HS-5 (cell line): ENCODE measurements around the gene CD300LG.

Experiments
- DNase-seq: peaks from one replicate; pipeline ENCODE4 v3.0.0-alpha.2; 2012; ENCODE audit warnings: low read depth

CD300LG gene

DNA sequence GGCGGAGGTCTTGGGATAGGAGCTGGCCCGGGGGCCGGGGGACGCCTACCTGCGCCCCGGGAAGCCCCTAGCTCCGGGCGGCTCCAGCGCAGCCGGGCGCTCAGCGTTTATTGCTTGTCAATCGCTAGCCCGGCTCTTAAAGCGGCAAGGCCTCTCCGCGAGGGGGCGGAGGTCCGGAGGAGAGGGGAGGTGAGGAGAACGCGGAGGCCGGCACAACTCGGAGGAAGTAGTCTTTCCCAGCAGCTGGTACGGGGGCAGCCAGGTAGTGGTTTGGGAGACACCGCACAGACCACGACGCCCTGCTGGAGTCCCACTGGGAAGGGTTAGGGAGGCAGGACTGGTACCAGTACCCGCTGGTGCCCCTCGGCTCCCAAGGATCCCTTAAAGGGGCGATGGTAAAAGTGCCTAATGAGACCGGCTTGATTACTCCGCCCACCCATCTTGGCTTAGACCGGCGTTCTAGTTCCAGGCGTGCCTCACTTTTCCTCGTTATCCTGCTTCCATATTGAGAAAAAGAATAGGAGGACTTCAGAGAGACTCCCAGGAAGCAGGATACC, 60.5 kb downstream of the CD300LG start, which contains the start of gene MPP2:
Gene MPP2 (minus strand): TSS at position 112 of the 557 bp plus-strand sequence. CDS start 3,076 bp downstream, outside the sequence.
- DNase-seq: no peak

DNA sequence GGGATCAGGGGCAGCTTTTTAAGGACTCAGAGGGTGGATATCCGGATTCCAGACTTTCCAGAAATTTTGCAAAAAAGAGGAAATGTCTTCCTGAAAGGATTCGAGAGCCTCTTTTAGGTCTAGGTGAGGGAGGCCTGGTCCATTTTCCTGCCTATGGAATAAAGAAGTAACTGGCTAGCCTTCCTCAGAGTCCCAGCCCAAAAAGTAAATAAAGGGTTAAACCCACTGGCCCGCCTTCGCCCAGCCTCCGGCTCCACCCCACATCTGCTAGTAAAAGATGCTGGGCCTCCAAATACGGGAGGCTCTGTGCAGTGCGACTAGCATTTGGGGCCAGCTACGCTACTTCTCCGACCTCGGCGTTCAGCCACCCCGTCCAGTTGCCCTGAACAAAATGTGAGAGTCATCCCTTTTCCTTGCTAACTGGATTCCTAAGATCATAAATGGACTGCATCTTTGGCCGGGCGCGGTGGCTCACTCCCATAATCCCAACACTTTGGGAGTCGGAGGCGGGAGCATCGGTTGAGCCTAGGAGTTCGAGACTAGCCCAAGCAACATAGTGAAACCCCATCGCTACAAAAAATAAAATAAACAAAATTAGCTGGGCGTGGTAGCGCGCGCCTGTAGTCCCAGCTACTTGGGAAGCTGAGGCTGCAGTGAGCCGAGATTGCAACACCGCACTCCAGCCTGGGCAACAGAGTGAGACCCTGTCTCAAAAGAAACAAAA, 61.2 kb downstream of the CD300LG start:
- DNase-seq: no peak

DNA sequence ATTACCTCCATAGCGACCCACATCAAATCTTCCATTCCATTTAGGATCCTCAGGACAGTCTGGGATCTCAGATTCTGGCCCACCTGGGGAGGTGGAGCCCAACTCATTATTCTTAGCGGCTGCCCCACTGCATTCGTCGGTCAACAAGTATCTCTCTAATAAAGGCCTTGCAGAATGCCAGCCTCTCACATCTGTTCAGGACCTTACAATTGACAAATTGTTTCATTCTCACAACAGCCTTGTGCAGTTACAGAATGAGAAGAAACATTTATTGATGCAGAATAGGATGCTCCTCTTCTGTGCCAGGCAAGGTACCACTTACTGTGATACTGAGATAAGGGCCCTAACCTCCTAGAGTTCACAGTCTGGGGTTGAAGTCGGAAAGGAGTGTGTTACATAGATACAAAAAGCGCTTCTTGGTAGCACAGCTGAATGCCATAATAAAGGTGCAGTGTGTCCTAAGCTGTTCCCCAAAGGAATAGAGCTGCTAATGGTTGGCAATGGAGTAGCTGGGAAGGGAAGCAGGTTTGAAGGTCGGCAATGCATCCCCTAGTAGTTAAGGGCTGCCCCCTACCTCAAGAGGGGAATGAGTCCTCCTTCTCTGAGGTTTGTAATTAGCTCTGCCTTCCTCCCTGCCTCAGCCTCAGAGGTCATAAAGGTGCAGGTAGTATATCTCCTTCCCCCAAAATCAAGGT, 62.7 kb downstream of the CD300LG start:
- DNase-seq: no peak

DNA sequence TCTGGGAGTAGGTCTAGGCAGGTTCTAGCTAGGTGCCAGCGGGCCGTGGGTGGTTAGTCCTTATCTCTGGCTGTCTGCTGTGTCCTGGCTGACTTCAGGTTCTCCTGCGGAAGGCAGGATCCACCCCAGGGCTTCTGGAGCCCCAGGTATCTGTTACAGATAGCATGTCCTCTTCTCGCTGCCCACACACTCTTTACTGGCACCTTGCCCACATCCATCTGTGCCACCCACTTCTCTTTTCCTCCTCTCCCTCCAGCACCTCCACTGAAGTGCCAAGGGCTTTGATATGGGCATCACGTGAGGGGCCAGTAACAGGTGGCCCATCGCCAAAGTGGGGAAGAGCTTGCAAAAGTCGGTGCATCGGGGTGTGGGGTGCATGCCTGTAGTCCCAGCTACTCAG, 64.9 kb downstream of the CD300LG start:
- no peak for DNase-seq

DNA sequence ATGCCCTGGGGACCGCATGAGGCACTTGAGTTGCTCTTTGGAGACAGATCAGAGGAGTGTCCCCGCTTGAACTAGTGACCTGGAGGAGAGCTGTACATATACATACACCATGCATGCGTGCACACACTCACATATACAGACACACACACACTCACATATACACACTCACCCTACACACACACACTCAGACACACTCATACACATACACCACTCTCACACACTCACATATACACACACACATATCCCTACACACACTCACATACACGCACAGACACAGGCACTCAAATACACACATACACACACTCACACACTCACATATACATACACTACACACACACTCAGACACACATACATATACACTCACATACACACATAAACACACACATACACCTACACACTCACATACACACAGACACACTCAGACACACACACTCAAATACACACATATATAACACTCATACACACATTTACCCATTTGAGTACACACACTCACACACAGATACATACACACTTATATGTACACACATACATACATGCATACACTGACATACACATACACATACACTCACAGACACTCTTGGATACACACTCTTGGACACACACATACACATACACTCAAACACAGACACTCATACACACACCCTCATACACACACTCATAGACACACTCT, 65.8 kb downstream of the CD300LG start:
- DNase-seq: no peak
